Heart left ventricle (tissue), 16 donors: ENCODE results near the gene STAM. TPM values are rescaled to one million over a fixed set of nuclear protein-coding genes. Genes with fewer than 3 reads are reported as not detected.

Experiments
- ATAC-seq, 4 donors: fragments of 200-7000 bp; cut with Tn5 transposase; one replicate each; pipeline ENCODE4 v1.9.1; 2020 to 2022; ENCODE audit warnings: moderate library complexity in 4 of 4, mild to moderate bottlenecking in 3 of 4, moderate number of reproducible peaks in 1 of 4
- DNase-seq, 5 donors: peaks; one replicate each; pipeline ENCODE4 v3.0.0-alpha.2; 2020
- H3K27ac ChIP-seq, 12 donors: fragments of 200-600 bp; sonication (generic) in 4 of 12; one replicate each; pipeline versions ENCODE4 v1.5.0 to v1.8.0; 2016 to 2022; ENCODE audit warnings: mild to moderate bottlenecking in 2 of 12
- H3K27me3 ChIP-seq, 9 donors: fragments of 200-600 bp; sonication (generic) in 2 of 9; one replicate each; pipeline versions ENCODE4 v1.5.1 to v1.8.0; 2016 to 2022; ENCODE audit warnings: mild to moderate bottlenecking in 3 of 9
- H3K36me3 ChIP-seq, 9 donors: fragments of 200-600 bp; sonication (generic) in 2 of 9; one replicate each; pipeline versions ENCODE4 v1.5.0 to v1.8.0; 2018 to 2022; ENCODE audit warnings: mild to moderate bottlenecking in 2 of 9
- H3K4me1 ChIP-seq, 12 donors: fragments of 200-600 bp; sonication (generic) in 4 of 12; one replicate each; pipeline versions ENCODE4 v1.5.0 to v1.8.0; 2016 to 2022; ENCODE audit warnings: mild to moderate bottlenecking in 3 of 12
- H3K4me3 ChIP-seq, 12 donors: fragments of 200-600 bp; sonication (generic) in 4 of 12; one replicate each; pipeline versions ENCODE4 v1.5.0 to v1.8.0; 2017 to 2022; ENCODE audit warnings: mild to moderate bottlenecking in 9 of 12, moderate library complexity in 4 of 12
- H3K9me3 ChIP-seq, 12 donors: fragments of 200-600 bp; sonication (generic) in 4 of 12; one replicate each; pipeline versions ENCODE4 v1.5.0 to v1.8.0; 2016 to 2022; ENCODE audit warnings: mild to moderate bottlenecking in 1 of 12
- POLR2A ChIP-seq, 2 donors: fragments of 450-650 bp; IDR thresholded peaks; one replicate each; pipeline ENCODE4 v1.6.1; 2017; ENCODE audit warnings: antibody characterized with exemption in 2 of 2, mild to moderate bottlenecking in 2 of 2, moderate library complexity in 2 of 2
- WGBS, 4 donors: extraction: QIAGEN DNeasy Blood & Tissue Kit in 2 of 4; methylation state at CpG; one replicate each; pipeline versions ENCODE4 v1.1.5 to v1.1.7; 2013 to 2018; 5-methylcytosine and 5-hydroxymethylcytosine counted together
- intact Hi-C, 10 donors: fragments of 100-400 bp; cut with DNase I; formaldehyde crosslinking; loops; one replicate each; pipeline versions ENCODE4 v1.11.1 to v1.14.2; 2022
- polyA plus RNA-seq, 2 donors: library from polyadenylated mRNA; stranded (reverse); fragments of 200-250 nt; gene quantifications; one replicate each; pipeline ENCODE4 v1.2.3, GENCODE V29; 2013
- total RNA-seq, 9 donors: library from RNA; depleted of rRNA in 2 of 9; stranded (reverse); fragments of >200 nt in 2 of 9; fragmentation: NEBNext Ultra II Directional in 3 of 9; extraction: Animal tissue kit (Norgen Biotek cat#: 25700) in 3 of 9; gene quantifications; one replicate each; pipeline versions ENCODE4 v1.1.0 to v1.2.4, GENCODE V29; 2016 to 2023
- TF ChIP-seq, protein P1 (sequence below), 12 donors: fragments of 200-600 bp; sonication (generic) in 4 of 12; IDR thresholded peaks; one replicate each; pipeline versions ENCODE4 v1.5.0 to v1.8.0; 2018 to 2022; ENCODE audit warnings: antibody characterized with exemption in 12 of 12, mild to moderate bottlenecking in 5 of 12
- donor health status: ischemic (EF 13 %, LVEDD 7.1; RV severe dilation, severe dysfunction).
- donor health status: healthy with polysubstance abuse.
- donor health status: DM: no; HTN: yes; CAD: no.
- donor health status: DM: no; HTN: no; CAD: no.
- donor health status: ischemic (EF 25% LVEDD 6.9; RV normal size, moderate dysfunction).
- donor health status: ischemic (EF 25% LVEDD 5.7; RV mildly dilated, moderate dysfunction).
- donor health status: healthy.
- donor health status: DM: yes; HTN: yes; CAD: no.
- donor health status: ischemic (EF 35%, LVEDD 5.7; RV mildly dilated, moderate dysfunction).
- donor health status: nonischemic (EF 11% LVEDD 7.7; RV severe dilation, severe dysfunction).
- donor health status: DM: yes; HTN: yes; CAD: no.
- donor health status: PGD.
- donor health status: ischemic (EF 29% LVEDD 5.4; RV normal size, mild dysfunction).
- donor health status: nonischemic (EF 23%, LVEDD 6.1; RV moderate dilation, normal function).

The STAM gene
- total and polyA plus RNA-seq, 11 donors, result 10.9 to 40.0 (median 31.8) TPM

DNA sequence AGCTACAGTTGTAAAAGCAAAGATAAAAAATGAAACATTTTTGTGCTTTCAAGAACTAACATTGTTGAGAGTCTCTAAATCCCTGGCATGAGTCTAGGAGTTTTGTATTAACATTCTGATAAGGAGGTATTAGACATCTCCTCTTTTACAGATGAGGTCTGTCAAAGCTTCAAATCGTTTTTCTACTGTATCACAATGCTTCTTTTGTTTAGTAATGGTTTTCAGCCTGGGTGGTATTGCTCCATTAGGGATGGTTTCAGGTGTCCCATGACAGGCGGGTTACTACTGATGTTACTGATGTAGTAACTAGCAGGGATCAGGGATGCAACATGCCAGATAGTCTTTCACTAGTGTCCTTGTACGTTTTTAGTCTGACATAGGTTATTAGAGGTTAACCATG, 27.4 kb downstream of the STAM start:
- Histone ChIP-seq H3K4me3 (no peak overlapping the region), H3K36me3 (no peaks in the 10 kb centered on the region), H3K4me1 (peaks cover 0 to 68% (median 36%) of the 10 kb centered on the region in 12 donors), H3K9me3 (no peaks in the 10 kb centered on the region), H3K27ac (peak overlapping the region in 1 of 12 donors; percentile 4), H3K27me3 (no peaks in the 10 kb centered on the region)
- TF ChIP-seq POLR2A (IDR thresholded peaks at IDR 0.05), result no peak
- TF ChIP-seq, protein P1, sequence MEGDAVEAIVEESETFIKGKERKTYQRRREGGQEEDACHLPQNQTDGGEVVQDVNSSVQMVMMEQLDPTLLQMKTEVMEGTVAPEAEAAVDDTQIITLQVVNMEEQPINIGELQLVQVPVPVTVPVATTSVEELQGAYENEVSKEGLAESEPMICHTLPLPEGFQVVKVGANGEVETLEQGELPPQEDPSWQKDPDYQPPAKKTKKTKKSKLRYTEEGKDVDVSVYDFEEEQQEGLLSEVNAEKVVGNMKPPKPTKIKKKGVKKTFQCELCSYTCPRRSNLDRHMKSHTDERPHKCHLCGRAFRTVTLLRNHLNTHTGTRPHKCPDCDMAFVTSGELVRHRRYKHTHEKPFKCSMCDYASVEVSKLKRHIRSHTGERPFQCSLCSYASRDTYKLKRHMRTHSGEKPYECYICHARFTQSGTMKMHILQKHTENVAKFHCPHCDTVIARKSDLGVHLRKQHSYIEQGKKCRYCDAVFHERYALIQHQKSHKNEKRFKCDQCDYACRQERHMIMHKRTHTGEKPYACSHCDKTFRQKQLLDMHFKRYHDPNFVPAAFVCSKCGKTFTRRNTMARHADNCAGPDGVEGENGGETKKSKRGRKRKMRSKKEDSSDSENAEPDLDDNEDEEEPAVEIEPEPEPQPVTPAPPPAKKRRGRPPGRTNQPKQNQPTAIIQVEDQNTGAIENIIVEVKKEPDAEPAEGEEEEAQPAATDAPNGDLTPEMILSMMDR (IDR thresholded peaks at IDR 0.05), result no peak
- intact Hi-C loops, result no loop called here
- ATAC-seq, result no peak
- no peak for DNase-seq
- 38 to 42% (median 42%) methylated on average over 3 of the region's 3 CpGs for WGBS, 4 donors

DNA sequence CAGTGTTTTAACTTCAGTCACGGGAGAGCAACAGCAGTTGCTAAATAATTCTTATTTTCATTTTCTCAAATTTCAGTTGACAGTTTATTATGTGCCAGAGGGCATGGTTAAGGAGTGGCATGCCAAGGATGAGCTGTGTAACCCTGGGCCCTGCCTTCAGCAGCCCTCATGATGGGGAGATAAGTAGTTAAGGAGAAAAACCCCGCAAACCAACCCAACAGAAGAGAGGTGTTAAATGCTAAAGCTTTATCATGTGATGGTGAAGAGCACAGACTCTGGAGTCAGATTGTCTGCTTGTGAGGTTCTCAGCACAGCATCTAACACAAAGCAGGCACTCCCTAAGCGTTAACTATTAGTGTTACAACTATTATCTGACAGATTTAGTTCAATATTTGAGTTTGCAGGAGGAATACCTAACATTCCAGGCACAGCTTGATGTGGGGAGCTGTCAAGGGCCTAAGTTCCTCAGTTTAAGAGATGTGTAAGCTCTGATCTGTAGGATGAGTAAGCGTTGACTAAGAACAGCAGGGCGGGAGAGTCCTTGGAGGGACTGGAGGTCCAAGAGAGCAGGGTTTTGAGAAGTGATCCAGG, 29.6 kb downstream of the STAM start:
- peaks cover 0 to under 1% (median 0%) of the 10 kb centered on the region in 12 donors for H3K9me3 ChIP-seq
- H3K27ac ChIP-seq, result peak overlapping the region in 1 of 12 donors; percentile 12
- intact Hi-C loops, result no loop called here
- no peaks in the 10 kb centered on the region for H3K36me3 ChIP-seq
- no peaks in the 10 kb centered on the region for H3K27me3 ChIP-seq
- TF ChIP-seq, protein P1 (IDR thresholded peaks at IDR 0.05), result no peak
- TF ChIP-seq POLR2A (IDR thresholded peaks at IDR 0.05), result no peak
- H3K4me3 ChIP-seq, result no peak overlapping the region
- peak in 2 of 4 donors; percentile 23 to 54 for ATAC-seq
- DNase-seq, result no peak
- 81 to 83% (median 82%) methylated on average over 5 of the region's 5 CpGs for WGBS, 4 donors
- H3K4me1 ChIP-seq, result peaks cover 0 to 69% (median 30%) of the 10 kb centered on the region in 12 donors

DNA sequence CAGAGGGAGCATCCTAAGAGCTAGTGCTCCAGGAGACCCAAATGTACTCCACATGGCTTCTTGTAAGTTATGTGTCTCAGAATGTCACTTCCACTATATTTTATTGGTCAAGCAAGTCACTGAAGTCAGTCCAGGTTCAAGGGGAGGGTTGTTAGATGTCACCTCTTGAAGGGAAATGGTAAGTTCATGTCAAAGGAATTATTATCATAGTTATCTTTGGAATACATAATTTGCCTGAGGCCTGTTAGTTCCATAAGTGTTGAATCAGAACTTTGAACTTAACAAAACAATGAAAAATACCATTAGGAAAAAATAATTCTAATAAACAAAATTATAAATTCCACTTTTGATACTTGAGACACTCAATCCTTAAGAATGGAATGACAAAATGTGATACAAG, 30.6 kb downstream of the STAM start:
- TF ChIP-seq, protein P1 (IDR thresholded peaks at IDR 0.05), result no peak
- no peak for TF ChIP-seq POLR2A (IDR thresholded peaks at IDR 0.05)
- ATAC-seq, result no peak
- H3K36me3 ChIP-seq, result no peaks in the 10 kb centered on the region
- H3K27ac ChIP-seq, result peak overlapping the region in 1 of 12 donors; percentile 12
- intact Hi-C loops, result no loop called here
- DNase-seq, result no peak
- H3K27me3 ChIP-seq, result no peaks in the 10 kb centered on the region
- peaks cover 0 to 62% (median 27%) of the 10 kb centered on the region in 12 donors for H3K4me1 ChIP-seq
- no peak overlapping the region for H3K4me3 ChIP-seq
- H3K9me3 ChIP-seq, result peaks cover 0 to 11% (median 0%) of the 10 kb centered on the region in 12 donors

DNA sequence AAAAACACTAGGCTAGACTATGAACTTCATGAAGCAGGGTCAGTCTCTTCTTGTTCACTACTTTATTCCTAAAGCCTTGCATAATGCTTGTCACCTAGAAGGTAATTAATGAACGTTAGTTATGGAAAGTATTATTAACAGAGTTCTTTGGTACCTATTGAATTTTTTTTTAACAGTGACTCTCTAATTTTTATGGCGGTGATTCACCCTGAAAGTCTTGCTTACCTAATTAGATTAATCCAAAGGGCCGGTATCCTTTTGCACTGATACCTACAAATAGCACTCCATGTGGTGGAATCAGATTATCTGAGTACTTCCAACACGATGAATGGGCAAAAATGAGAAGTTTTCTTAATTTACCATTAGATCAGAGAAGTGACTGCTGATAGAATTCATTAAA, 31.7 kb downstream of the STAM start:
- DNase-seq (no peak), ATAC-seq (no peak)
- 59 to 75% (median 67%) methylated on average over 4 of the region's 4 CpGs for WGBS, 4 donors
- H3K27me3 ChIP-seq, result no peaks in the 10 kb centered on the region
- H3K4me3 ChIP-seq, result no peak overlapping the region
- intact Hi-C loops, result no loop called here
- no peaks in the 10 kb centered on the region for H3K36me3 ChIP-seq
- H3K9me3 ChIP-seq, result peaks cover 0 to 16% (median 0%) of the 10 kb centered on the region in 12 donors
- no peak overlapping the region for H3K27ac ChIP-seq
- TF ChIP-seq, protein P1 (IDR thresholded peaks at IDR 0.05), result no peak
- TF ChIP-seq POLR2A (IDR thresholded peaks at IDR 0.05), result no peak
- peaks cover 0 to 62% (median 25%) of the 10 kb centered on the region in 12 donors for H3K4me1 ChIP-seq
